Measurements from ENCODE around the gene CTSD. TPM values are rescaled to one million over a fixed set of nuclear protein-coding genes. Genes with fewer than 3 reads are reported as not detected.

CTSD gene
- total and polyA plus RNA-seq, 2 of the 8 experiments (the other 6 are each of a cell fraction or from before 2014, with no cell fraction given), result 169 to 173 TPM

GRCh38 chr11:1772270-1773130, 8.8 kb upstream of the CTSD start (continued):
- TF ChIP-seq, protein P1, sequence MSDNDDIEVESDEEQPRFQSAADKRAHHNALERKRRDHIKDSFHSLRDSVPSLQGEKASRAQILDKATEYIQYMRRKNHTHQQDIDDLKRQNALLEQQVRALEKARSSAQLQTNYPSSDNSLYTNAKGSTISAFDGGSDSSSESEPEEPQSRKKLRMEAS (IDR thresholded peaks at IDR 0.05), result no peak
- TF ChIP-seq CEBPB (IDR thresholded peaks at IDR 0.05; ENCODE audit: low read depth, low read length), result no peak
- TF ChIP-seq JUND (IDR thresholded peaks at IDR 0.05; ENCODE audit: low read length), result peak; percentile 85
- TF ChIP-seq ASH2L (IDR thresholded peaks at IDR 0.05; ENCODE audit: low read length), result peak; percentile 38
